H1 (cell line): ENCODE results near the gene PRKCA. TPM values are rescaled to one million over a fixed set of nuclear protein-coding genes. Genes with fewer than 3 reads are reported as not detected.

ENCODE experiments used
- BACH1 ChIP-seq: IDR thresholded peaks from 2 replicates; pipeline ENCODE4 v1.6.1; 2012; ENCODE audit warnings: low read length, improper control_type of control experiment
- CBX5 ChIP-seq: fragments of 300-800, 300-1000 bp; sonication (generic); IDR thresholded peaks from 2 replicates; pipeline ENCODE4 v1.7.1; 2016; ENCODE audit warnings: antibody characterized with exemption, low read length, low read depth
- CTCF ChIP-seq, 3 experiments: IDR thresholded peaks; 1 replicate in 2 of 3; 2 replicates in 1 of 3; pipeline versions ENCODE4 v1.5.1 to v1.6.1; 2011; ENCODE audit warnings: low read length in 3 of 3, mild to moderate bottlenecking in 3 of 3, inconsistent platforms in 2 of 3, low read depth in 1 of 3, moderate library complexity in 1 of 3; ENCODE audit not compliant: insufficient read depth in 1 of 3; ENCODE audit errors: control extremely low read depth in 1 of 3
- EGR1 ChIP-seq: IDR thresholded peaks from 2 replicates; pipeline ENCODE4 v1.6.1; 2011; ENCODE audit warnings: low read depth, low read length, borderline replicate concordance
- EP300 ChIP-seq, 2 experiments: IDR thresholded peaks; 1 replicate in 1 of 2; 2 replicates in 1 of 2; pipeline ENCODE4 v1.6.1; 2011 to 2012; ENCODE audit warnings: low read depth in 2 of 2, low read length in 2 of 2, mild to moderate bottlenecking in 2 of 2, borderline replicate concordance in 1 of 2, inconsistent platforms in 1 of 2, moderate library complexity in 1 of 2
- EZH2 ChIP-seq: fragments of 200-600 bp; sonication (generic); IDR thresholded peaks from 2 replicates; pipeline ENCODE4 v1.7.1; 2012; ENCODE audit warnings: low read depth, mild to moderate bottlenecking, moderate library complexity, low read length, inconsistent platforms; ENCODE audit not compliant: severe bottlenecking
- GTF2F1 ChIP-seq: IDR thresholded peaks from 2 replicates; pipeline ENCODE4 v1.6.1; 2012; ENCODE audit warnings: low read depth, low read length, improper control_type of control experiment, borderline replicate concordance
- JUN ChIP-seq: IDR thresholded peaks from 2 replicates; pipeline ENCODE4 v1.6.1; 2011; ENCODE audit warnings: low read depth, mild to moderate bottlenecking, improper control_type of control experiment, low read length
- PHF8 ChIP-seq: fragments of 200-600 bp; sonication (generic); conservative IDR thresholded peaks from 2 replicates; pipeline ENCODE4 v1.7.1; 2012; ENCODE audit warnings: low read depth, mild to moderate bottlenecking, inconsistent platforms, low read length, moderate library complexity
- RAD21 ChIP-seq, 2 experiments: IDR thresholded peaks in 1 of 2; conservative IDR thresholded peaks in 1 of 2; 2 replicates each; pipeline ENCODE4 v1.6.1; 2011; ENCODE audit warnings: low read depth in 2 of 2, low read length in 2 of 2, improper control_type of control experiment in 1 of 2, inconsistent platforms in 1 of 2, mild to moderate bottlenecking in 1 of 2, moderate library complexity in 1 of 2
- TCF12 ChIP-seq: IDR thresholded peaks from 2 replicates; pipeline ENCODE4 v1.6.1; 2011; ENCODE audit warnings: low read depth, mild to moderate bottlenecking, low read length
- polyA plus RNA-seq, 7 experiments: library from polyadenylated mRNA; depleted of rRNA in 3 of 7; stranded (reverse) in 5 of 7; unstranded in 2 of 7; fragments of >200 nt in 5 of 7; fragments of 200-250 nt in 2 of 7; gene quantifications; 1 replicate in 5 of 7; 2 replicates in 1 of 7; 4 replicates in 1 of 7; pipeline versions ENCODE4 v1.2.1 to v1.2.3, GENCODE V29; 2011 to 2013; ENCODE audit warnings: missing spikeins in 2 of 7, mixed read lengths in 2 of 7
- total RNA-seq: library from RNA; stranded (reverse); fragmentation: NEBNext Ultra II Directional; extraction: Animal tissue kit (Norgen Biotek cat#: 25700); gene quantifications from 2 replicates; pipeline ENCODE4 v1.2.1, GENCODE V29; 2021

Gene PRKCA
- total and polyA plus RNA-seq, 2 of the 8 experiments (the other 6 are each of a cell fraction or from before 2014, with no cell fraction given): 5.8 to 17.8 TPM

- TF ChIP-seq CTCF (IDR thresholded peaks at IDR 0.05; ENCODE audit: control extremely low read depth in 1 of 3, insufficient read depth in 1 of 3, low read depth in 1 of 3, low read length in 3 of 3) (no peak), EP300 (IDR thresholded peaks at IDR 0.05; ENCODE audit: borderline replicate concordance in 1 of 2, low read depth in 2 of 2, low read length in 2 of 2) (no peak), PHF8 (no peak), GTF2F1 (no peak), JUN (no peak), EZH2 (no peak), EGR1 (no peak), BACH1 (no peak), RAD21 (IDR thresholded peaks at IDR 0.05 in 1 of 2, conservative IDR thresholded peaks at IDR 0.05 in 1 of 2; ENCODE audit: low read depth in 2 of 2, low read length in 2 of 2) (no peak), CBX5 (no peak), TCF12 (no peak)
Observed at GRCh38 chr17:66423056-66423955, 120.9 kb downstream of the PRKCA start (continued).
